Lung (tissue), 12 donors: Measurements from ENCODE around the gene OR2A25. TPM values are rescaled to one million over a fixed set of nuclear protein-coding genes. Genes with fewer than 3 reads are reported as not detected.

ENCODE experiments used
- ATAC-seq: fragments of 200-7000 bp; cut with Tn5 transposase; one replicate; pipeline ENCODE4 v1.9.1; 2020; ENCODE audit warnings: moderate number of reproducible peaks; ENCODE audit not compliant: insufficient read depth, low FRiP score
- DNase-seq, 3 donors: peaks; one replicate each; pipeline ENCODE4 v3.0.0-alpha.2; 2013 to 2017
- H3K27ac ChIP-seq, 2 donors: one replicate each; pipeline ENCODE4 v1.5.1; 2013; ENCODE audit warnings: mild to moderate bottlenecking in 2 of 2, moderate library complexity in 2 of 2, control low read depth in 1 of 2, inconsistent platforms in 1 of 2, low read depth in 1 of 2, low read length in 1 of 2
- H3K27me3 ChIP-seq, 3 donors: one replicate each; pipeline ENCODE4 v1.5.1; 2013; ENCODE audit warnings: low read length in 2 of 3; ENCODE audit not compliant: control insufficient read depth in 3 of 3, insufficient read depth in 3 of 3
- H3K36me3 ChIP-seq, 4 donors: one replicate each; pipeline ENCODE4 v1.5.1; 2013; ENCODE audit warnings: low read length in 4 of 4, mild to moderate bottlenecking in 1 of 4, moderate library complexity in 1 of 4; ENCODE audit not compliant: control insufficient read depth in 4 of 4, insufficient read depth in 4 of 4
- H3K4me1 ChIP-seq, 5 donors: one replicate each; pipeline ENCODE4 v1.5.1; 2013; ENCODE audit warnings: low read length in 5 of 5, mild to moderate bottlenecking in 2 of 5, moderate library complexity in 1 of 5; ENCODE audit not compliant: control insufficient read depth in 5 of 5, insufficient read depth in 5 of 5
- H3K4me3 ChIP-seq: one replicate; pipeline ENCODE4 v1.5.1; 2013; ENCODE audit warnings: mild to moderate bottlenecking, control low read depth, moderate library complexity
- H3K9ac ChIP-seq, 2 donors: one replicate each; pipeline ENCODE4 v1.5.1; 2013; ENCODE audit warnings: low read length in 2 of 2, control low read depth in 1 of 2; ENCODE audit not compliant: insufficient read depth in 1 of 2
- H3K9me3 ChIP-seq, 4 donors: one replicate each; pipeline ENCODE4 v1.5.1; 2013; ENCODE audit warnings: low read length in 3 of 4, mild to moderate bottlenecking in 1 of 4, moderate library complexity in 1 of 4; ENCODE audit not compliant: control insufficient read depth in 4 of 4, insufficient read depth in 3 of 4
- CTCF ChIP-seq: IDR thresholded peaks from 2 replicates; pipeline ENCODE4 v1.5.1; 2012; ENCODE audit warnings: mild to moderate bottlenecking; ENCODE audit errors: control extremely low read depth, extremely low read depth
- WGBS, 2 donors: extraction: QIAGEN DNeasy Blood & Tissue Kit; methylation state at CpG; one replicate each; pipeline ENCODE4 v1.1.7; 2013; 5-methylcytosine and 5-hydroxymethylcytosine counted together
- polyA plus RNA-seq, 2 donors: library from polyadenylated mRNA; stranded (reverse); fragments of 200-250 nt; gene quantifications; one replicate each; pipeline ENCODE4 v1.2.1, GENCODE V29; 2013
- total RNA-seq, 2 donors: library from RNA; depleted of rRNA in 1 of 2; stranded (reverse); fragments of >200 nt in 1 of 2; gene quantifications; one replicate each; pipeline ENCODE4 v1.2.1, GENCODE V29; 2014 to 2021
- donor health status: control.
- donor health status: control.
- donor health status: Bipolar disorder and iron deficiency.
- donor health status: healthy.
- donor health status: DM: yes; HTN: yes; CAD: no.

Gene OR2A25
- total and polyA plus RNA-seq, 4 donors: not detected

- no peak overlapping the region for H3K9ac ChIP-seq
- WGBS, 2 donors: 61 to 71% methylated on average over 1 of the region's 1 CpG
- no peaks in the 10 kb centered on the region for H3K36me3 ChIP-seq
- H3K9me3 ChIP-seq: peaks cover 0 to 1% (median 0%) of the 10 kb centered on the region in 4 donors
- H3K27me3 ChIP-seq: peaks cover 0 to 3% (median 0%) of the 10 kb centered on the region in 3 donors
- ATAC-seq (no peak), DNase-seq (no peak)
- H3K4me3 ChIP-seq: no peak overlapping the region
- no peak overlapping the region for H3K27ac ChIP-seq
- no peak for TF ChIP-seq CTCF
- H3K4me1 ChIP-seq: peaks cover 0 to 33% (median 0%) of the 10 kb centered on the region in 5 donors
Observed at GRCh38 chr7:144027974-144028373, 41.6 kb upstream of the OR2A25 start.

- Histone ChIP-seq H3K27ac (no peak overlapping the region), H3K9me3 (peaks cover 0 to 1% (median 0%) of the 10 kb centered on the region in 4 donors), H3K36me3 (no peaks in the 10 kb centered on the region), H3K9ac (no peak overlapping the region), H3K4me1 (peaks cover 0 to 38% (median 0%) of the 10 kb centered on the region in 5 donors), H3K4me3 (no peak overlapping the region), H3K27me3 (peaks cover 0 to 3% (median 0%) of the 10 kb centered on the region in 3 donors)
- WGBS, 2 donors: 90 to 95% methylated on average over 3 of the region's 3 CpGs
- no peak for TF ChIP-seq CTCF
- no peak for ATAC-seq
- DNase-seq: no peak
Observed at GRCh38 chr7:144028547-144028946, 41.1 kb upstream of the OR2A25 start.

GRCh38 chr7:144032516-144032915 lies 37.1 kb upstream of the OR2A25 start:
- ATAC-seq: no peak
- WGBS, 2 donors: 65 to 68% methylated on average over 5 of the region's 5 CpGs

More at GRCh38 chr7:144032516-144032915, 37.1 kb upstream of the OR2A25 start:
- no peak overlapping the region for H3K9ac ChIP-seq
- H3K27me3 ChIP-seq: peaks cover 0 to 3% (median 0%) of the 10 kb centered on the region in 3 donors
- H3K4me1 ChIP-seq: peaks cover 0 to 51% (median 0%) of the 10 kb centered on the region in 5 donors
- no peaks in the 10 kb centered on the region for H3K36me3 ChIP-seq
- no peak for TF ChIP-seq CTCF
- H3K27ac ChIP-seq: no peak overlapping the region
- no peaks in the 10 kb centered on the region for H3K9me3 ChIP-seq
- H3K4me3 ChIP-seq: no peak overlapping the region
- DNase-seq: no peak
